SU-DHL-6 (cell line): Measurements from ENCODE around the gene INTS1.

ENCODE experiments used
- H2AFZ ChIP-seq: fragments of 200-600 bp; sonication (generic); 2 replicates; pipeline ENCODE4 v1.6.1; 2014; ENCODE audit warnings: low read depth, mild to moderate bottlenecking, moderate library complexity, mixed read lengths, antibody characterized with exemption, low read length; ENCODE audit not compliant: severe bottlenecking
- H3F3A ChIP-seq: fragments of 200-600 bp; shearing (Covaris generic); 2 replicates; pipeline ENCODE4 v1.6.0; 2016; ENCODE audit warnings: antibody characterized with exemption, mild to moderate bottlenecking; ENCODE audit not compliant: insufficient read depth
- H3K27ac ChIP-seq: fragments of 200-600 bp; sonication (generic); 2 replicates; pipeline ENCODE4 v1.5.1; 2016; ENCODE audit warnings: low read depth, mild to moderate bottlenecking, low read length, moderate library complexity, mixed read lengths
- H3K27me3 ChIP-seq: fragments of 200-600 bp; sonication (generic), shearing (Covaris generic); 2 replicates; pipeline ENCODE4 v1.6.0; 2014; ENCODE audit warnings: mild to moderate bottlenecking, low read length
- H3K36me3 ChIP-seq: fragments of 200-600 bp; sonication (generic); 2 replicates; pipeline ENCODE4 v1.6.1; 2014; ENCODE audit warnings: mild to moderate bottlenecking, low read length, mixed read lengths
- H3K4me2 ChIP-seq: fragments of 300-600, 200-600 bp; shearing (Covaris generic), sonication (generic); 2 replicates; pipeline ENCODE4 v1.6.0; 2014; ENCODE audit warnings: low read length, low read depth, mild to moderate bottlenecking; ENCODE audit not compliant: poor library complexity, severe bottlenecking
- H3K4me3 ChIP-seq: fragments of 200-600 bp; sonication (generic); 2 replicates; pipeline ENCODE4 v1.5.1; 2014; ENCODE audit warnings: antibody characterized with exemption, low read length, mild to moderate bottlenecking, mixed read lengths; ENCODE audit not compliant: insufficient read depth, poor library complexity, severe bottlenecking
- H3K79me2 ChIP-seq: fragments of 200-600 bp; sonication (generic); 2 replicates; pipeline ENCODE4 v1.6.1; 2014; ENCODE audit warnings: mild to moderate bottlenecking, low read length, moderate library complexity; ENCODE audit not compliant: insufficient read depth
- H3K9ac ChIP-seq: fragments of 200-600 bp; sonication (generic); 2 replicates; pipeline ENCODE4 v1.7.0; 2014; ENCODE audit warnings: mild to moderate bottlenecking, low read length
- H3K9me2 ChIP-seq: fragments of 200-600 bp; sonication (generic); replicated peaks from 2 replicates; pipeline ENCODE4 v1.6.1; 2014; ENCODE audit warnings: low read length; ENCODE audit not compliant: insufficient read depth
- H3K9me3 ChIP-seq: fragments of 200-600 bp; sonication (generic); 2 replicates; pipeline ENCODE4 v1.6.1; 2014; ENCODE audit warnings: low read length, mixed read lengths; ENCODE audit not compliant: insufficient read depth
- H4K20me1 ChIP-seq: fragments of 200-600 bp; sonication (generic); 2 replicates; pipeline ENCODE4 v1.6.1; 2014; ENCODE audit warnings: low read depth, mild to moderate bottlenecking, antibody characterized with exemption, low read length, moderate library complexity, mixed read lengths
- CTCF ChIP-seq: fragments of 200-600 bp; sonication (generic); IDR thresholded peaks from one replicate; pipeline ENCODE4 v1.5.1; 2017; ENCODE audit warnings: antibody characterized with exemption, mild to moderate bottlenecking, low read length, moderate library complexity; ENCODE audit not compliant: insufficient read depth, poor library complexity, severe bottlenecking
- EZH2phosphoT487 ChIP-seq: fragments of 200-600 bp; sonication (generic), shearing (Covaris generic); conservative IDR thresholded peaks from 2 replicates; pipeline ENCODE4 v1.6.1; 2018; ENCODE audit warnings: mild to moderate bottlenecking, antibody characterized with exemption, low read length, moderate library complexity, mixed read lengths

The INTS1 gene

GRCh38 chr7:1495564-1496242 is 8.5 kb downstream of the INTS1 start:
- Histone ChIP-seq H3K4me3 (no peak overlapping the region), H3K4me2 (no peak overlapping the region), H3K36me3 (no peaks in the 10 kb centered on the region), H3K9me2 (no peaks in the 10 kb centered on the region), H2AFZ (no peak overlapping the region), H3K27ac (no peak overlapping the region), H3K9ac (no peak overlapping the region), H4K20me1 (no peaks in the 10 kb centered on the region), H3F3A (no peaks in the 10 kb centered on the region), H3K9me3 (no peaks in the 10 kb centered on the region), H3K79me2 (no peaks in the 10 kb centered on the region), H3K27me3 (no peaks in the 10 kb centered on the region)
- no peak for TF ChIP-seq CTCF
- no peak for TF ChIP-seq EZH2phosphoT487

GRCh38 chr7:1494866-1495563 is 9.2 kb downstream of the INTS1 start:
- Histone ChIP-seq H3K4me3 (no peak overlapping the region), H3K79me2 (no peaks in the 10 kb centered on the region), H3K4me2 (no peak overlapping the region), H3K36me3 (no peaks in the 10 kb centered on the region), H2AFZ (no peak overlapping the region), H3K9me3 (no peaks in the 10 kb centered on the region), H4K20me1 (no peaks in the 10 kb centered on the region), H3K27me3 (no peaks in the 10 kb centered on the region), H3K9me2 (no peaks in the 10 kb centered on the region), H3K9ac (no peak overlapping the region), H3F3A (no peaks in the 10 kb centered on the region), H3K27ac (no peak overlapping the region)
- no peak for TF ChIP-seq EZH2phosphoT487
- no peak for TF ChIP-seq CTCF

GRCh38 chr7:1494447-1494846 is 9.7 kb downstream of the INTS1 start:
- Histone ChIP-seq H4K20me1 (no peaks in the 10 kb centered on the region), H3K79me2 (no peaks in the 10 kb centered on the region), H3K9me2 (no peaks in the 10 kb centered on the region), H3K27me3 (no peaks in the 10 kb centered on the region), H3K4me2 (no peak overlapping the region), H3K9me3 (no peaks in the 10 kb centered on the region), H3K4me3 (no peak overlapping the region), H3K36me3 (no peaks in the 10 kb centered on the region), H2AFZ (no peak overlapping the region), H3F3A (no peaks in the 10 kb centered on the region), H3K27ac (no peak overlapping the region), H3K9ac (no peak overlapping the region)
- TF ChIP-seq EZH2phosphoT487 (no peak), CTCF (no peak)
